GM21515 (cell line): ENCODE results near the gene GPR101.
"Not testable (repeated sequence)": the region's sequence is repeated elsewhere in the genome, so short reads cannot be mapped to it uniquely, and the experiment has no call there.

ENCODE experiments used
- ATAC-seq: cut with Tn5 transposase; IDR thresholded peaks from one replicate; pipeline ENCODE4 v1.9.1; 2021; ENCODE audit not compliant: unreplicated experiment

GPR101 gene

GRCh38 chrX:137028699-137029098, 5.1 kb downstream of the GPR101 start:
- no peak for ATAC-seq

GRCh38 chrX:137025930-137026329, 7.9 kb downstream of the GPR101 start:
- ATAC-seq, result no peak

- not testable (repeated sequence) for ATAC-seq
These were observed 33.6 kb downstream of the GPR101 start for GRCh38 chrX:137000236-137000635.

GRCh38 chrX:136999024-136999423, 34.8 kb downstream of the GPR101 start:
- no peak for ATAC-seq
